ACC112 (cell line): ENCODE measurements around the gene HS3ST4.

Experiments used
- H2AFZ ChIP-seq: fragments of 200-600 bp; sonication (generic); one replicate; pipeline ENCODE4 v1.6.0; 2017; ENCODE audit warnings: antibody characterized with exemption, low read length; ENCODE audit not compliant: unreplicated experiment
- H3K27ac ChIP-seq: fragments of 200-600 bp; sonication (generic); 2 replicates; pipeline ENCODE4 v1.5.1; 2014; ENCODE audit warnings: low read depth, mild to moderate bottlenecking, antibody characterized with exemption, low read length, moderate library complexity
- H3K27me3 ChIP-seq: fragments of 200-600 bp; sonication (generic); 2 replicates; pipeline ENCODE4 v1.6.1; 2014; ENCODE audit warnings: mild to moderate bottlenecking, antibody characterized with exemption, low read length, moderate library complexity, mixed read lengths; ENCODE audit not compliant: insufficient read depth
- H3K36me3 ChIP-seq: fragments of 200-600 bp; sonication (generic); 2 replicates; pipeline ENCODE4 v1.6.1; 2016; ENCODE audit warnings: mild to moderate bottlenecking, antibody characterized with exemption, low read length, moderate library complexity, mixed read lengths; ENCODE audit not compliant: insufficient read depth
- H3K4me1 ChIP-seq: fragments of 200-600 bp; sonication (generic); one replicate; pipeline ENCODE4 v1.6.1; 2016; ENCODE audit warnings: low read length, mixed read lengths; ENCODE audit not compliant: insufficient read depth, unreplicated experiment, control insufficient read depth
- H3K4me3 ChIP-seq: fragments of 200-600 bp; sonication (generic); 2 replicates; pipeline ENCODE4 v1.5.1; 2014; ENCODE audit warnings: mild to moderate bottlenecking, low read depth, low read length
- H3K79me2 ChIP-seq: fragments of 200-600 bp; sonication (generic); one replicate; pipeline ENCODE4 v1.6.0; 2016; ENCODE audit warnings: low read length; ENCODE audit not compliant: control insufficient read depth, unreplicated experiment, insufficient read depth

Gene HS3ST4

GRCh38 chr16:25859645-25860044, 167.9 kb downstream of the HS3ST4 start:
- Histone ChIP-seq H3K4me3 (no peak overlapping the region), H3K79me2 (no peaks in the 10 kb centered on the region)

GRCh38 chr16:25867041-25867440, 175.3 kb downstream of the HS3ST4 start:
- H3K27me3 ChIP-seq, result no peaks in the 10 kb centered on the region
- H2AFZ ChIP-seq, result no peak overlapping the region
- no peak overlapping the region for H3K27ac ChIP-seq
- H3K79me2 ChIP-seq, result no peaks in the 10 kb centered on the region
- no peaks in the 10 kb centered on the region for H3K36me3 ChIP-seq
- no peak overlapping the region for H3K4me3 ChIP-seq
- H3K4me1 ChIP-seq, result no peaks in the 10 kb centered on the region

More at GRCh38 chr16:25859645-25860044, 167.9 kb downstream of the HS3ST4 start:
- H3K36me3 ChIP-seq, result no peaks in the 10 kb centered on the region
- H3K4me1 ChIP-seq, result no peaks in the 10 kb centered on the region
- no peak overlapping the region for H2AFZ ChIP-seq
- H3K27ac ChIP-seq, result no peak overlapping the region
- H3K27me3 ChIP-seq, result no peaks in the 10 kb centered on the region

DNA sequence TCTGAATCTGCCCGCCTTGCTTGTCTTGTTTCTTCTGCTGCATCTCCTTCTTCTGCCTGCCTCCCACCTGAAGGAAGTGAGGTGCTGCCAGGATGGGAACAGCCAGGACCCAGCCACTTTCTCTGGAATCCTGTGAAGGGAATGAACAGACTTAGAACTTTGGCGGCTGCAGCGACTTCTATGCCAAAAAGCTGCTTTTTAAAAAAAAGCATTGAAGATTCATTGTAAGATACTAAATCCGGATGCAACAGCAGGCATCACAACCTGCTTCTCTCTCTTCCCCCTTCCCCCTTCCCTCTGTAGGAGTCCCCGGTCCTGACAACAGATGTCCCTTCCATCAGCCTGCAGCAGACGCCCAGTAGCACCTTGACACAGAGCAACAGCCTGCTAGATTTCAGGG, 176.3 kb downstream of the HS3ST4 start:
- Histone ChIP-seq H3K36me3 (no peaks in the 10 kb centered on the region), H3K27ac (no peak overlapping the region), H3K27me3 (no peaks in the 10 kb centered on the region), H2AFZ (no peak overlapping the region), H3K4me1 (no peaks in the 10 kb centered on the region), H3K4me3 (no peak overlapping the region), H3K79me2 (no peaks in the 10 kb centered on the region)

- no peak overlapping the region for H3K27ac ChIP-seq
- H3K4me1 ChIP-seq, result no peaks in the 10 kb centered on the region
- H2AFZ ChIP-seq, result no peak overlapping the region
- H3K27me3 ChIP-seq, result no peaks in the 10 kb centered on the region
- H3K4me3 ChIP-seq, result no peak overlapping the region
- H3K79me2 ChIP-seq, result no peaks in the 10 kb centered on the region
- H3K36me3 ChIP-seq, result no peaks in the 10 kb centered on the region
These were observed 177.1 kb downstream of the HS3ST4 start for GRCh38 chr16:25868706-25869370.

DNA sequence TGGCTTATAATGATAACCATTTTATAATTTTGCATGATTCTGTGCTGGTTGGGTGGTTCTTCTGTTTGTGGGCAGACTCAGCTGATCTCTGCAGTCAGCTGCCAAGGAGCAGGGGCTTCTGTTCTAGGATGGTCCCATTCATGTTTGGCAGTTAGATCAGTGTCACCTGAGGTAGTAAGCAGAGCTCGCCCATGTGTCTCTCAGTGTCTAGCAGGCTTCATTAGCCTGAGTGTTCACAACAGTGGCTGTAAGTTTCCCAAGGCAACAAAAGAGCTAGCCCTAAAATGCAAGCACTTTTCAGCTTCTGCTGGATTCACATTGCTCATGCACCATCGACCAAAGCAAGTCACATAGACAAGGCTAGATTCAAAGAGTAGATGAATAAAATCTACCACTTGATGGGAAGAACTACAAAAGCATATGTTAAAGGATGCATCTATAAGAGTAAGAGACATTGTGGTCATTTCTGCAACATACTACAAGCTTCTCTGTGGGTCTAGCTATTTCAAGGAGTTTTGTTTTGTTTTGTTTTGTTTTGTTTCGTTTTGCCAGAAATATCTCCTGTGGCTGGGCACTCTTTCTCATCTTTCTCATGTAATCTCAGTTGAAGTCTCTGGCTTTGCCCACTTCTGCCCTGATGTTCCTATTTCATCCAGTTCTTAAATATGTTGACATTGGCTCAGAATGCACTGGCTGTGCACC, 180.8 kb downstream of the HS3ST4 start:
- no peaks in the 10 kb centered on the region for H3K36me3 ChIP-seq
- H3K79me2 ChIP-seq, result no peaks in the 10 kb centered on the region
- no peak overlapping the region for H2AFZ ChIP-seq
- no peak overlapping the region for H3K27ac ChIP-seq
- no peaks in the 10 kb centered on the region for H3K4me1 ChIP-seq
- H3K4me3 ChIP-seq, result no peak overlapping the region
- H3K27me3 ChIP-seq, result no peaks in the 10 kb centered on the region

DNA sequence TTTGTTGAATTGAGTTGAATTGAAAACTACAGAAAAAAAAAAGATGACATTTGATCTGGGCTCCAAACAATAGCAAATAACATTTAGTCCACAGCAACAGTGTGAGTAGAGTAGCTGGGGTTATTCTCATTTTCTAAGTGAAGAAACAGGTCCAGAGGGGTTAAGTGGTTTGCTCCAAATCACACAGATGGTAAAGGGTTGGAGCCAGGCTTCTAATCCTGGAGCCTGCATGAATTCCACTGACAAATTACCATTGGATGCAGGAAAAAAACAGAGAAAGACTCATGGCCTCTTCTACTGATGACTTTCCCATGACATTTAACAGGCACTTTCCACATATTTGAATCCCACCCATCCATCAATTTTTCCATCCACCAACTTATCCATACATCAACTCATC, 182.4 kb downstream of the HS3ST4 start:
- Histone ChIP-seq H3K27ac (no peak overlapping the region), H3K27me3 (no peaks in the 10 kb centered on the region), H3K36me3 (no peaks in the 10 kb centered on the region), H3K4me1 (no peaks in the 10 kb centered on the region), H2AFZ (no peak overlapping the region), H3K4me3 (no peak overlapping the region), H3K79me2 (no peaks in the 10 kb centered on the region)

GRCh38 chr16:25875956-25876598, 184.3 kb downstream of the HS3ST4 start:
- H2AFZ ChIP-seq, result no peak overlapping the region
- no peak overlapping the region for H3K4me3 ChIP-seq
- H3K27ac ChIP-seq, result no peak overlapping the region
- H3K27me3 ChIP-seq, result no peaks in the 10 kb centered on the region
- no peaks in the 10 kb centered on the region for H3K79me2 ChIP-seq
- H3K36me3 ChIP-seq, result no peaks in the 10 kb centered on the region
- H3K4me1 ChIP-seq, result no peaks in the 10 kb centered on the region

DNA sequence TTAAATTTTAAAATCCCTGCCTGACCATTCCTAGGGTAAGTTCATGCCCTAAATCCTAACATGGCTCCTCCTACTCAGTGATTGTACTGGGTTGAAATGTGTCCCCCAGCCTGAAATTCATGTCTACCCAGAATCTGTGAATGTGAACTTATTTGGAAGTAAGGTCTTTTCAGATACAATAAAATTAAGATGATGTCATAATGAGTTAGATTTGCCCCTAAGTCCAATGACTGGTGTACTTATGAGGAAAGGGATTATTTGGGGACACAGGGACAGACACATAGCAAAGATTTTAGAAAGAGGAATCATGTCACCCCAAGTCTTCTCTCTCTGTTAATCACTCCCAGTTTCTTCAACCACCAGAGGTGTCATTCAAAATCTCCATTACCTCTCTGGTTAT, 185.3 kb downstream of the HS3ST4 start:
- H3K79me2 ChIP-seq, result no peaks in the 10 kb centered on the region
- H3K4me3 ChIP-seq, result no peak overlapping the region

GRCh38 chr16:25886598-25886997, 194.8 kb downstream of the HS3ST4 start:
- Histone ChIP-seq H3K4me1 (no peaks in the 10 kb centered on the region), H2AFZ (no peak overlapping the region), H3K27ac (no peak overlapping the region), H3K79me2 (no peaks in the 10 kb centered on the region), H3K36me3 (no peaks in the 10 kb centered on the region), H3K4me3 (no peak overlapping the region), H3K27me3 (no peaks in the 10 kb centered on the region)

More for the DNA sequence above, 185.3 kb downstream of the HS3ST4 start:
- Histone ChIP-seq H3K4me1 (no peaks in the 10 kb centered on the region), H2AFZ (no peak overlapping the region), H3K27me3 (no peaks in the 10 kb centered on the region), H3K36me3 (no peaks in the 10 kb centered on the region), H3K27ac (no peak overlapping the region)

GRCh38 chr16:25888868-25889267, 197.1 kb downstream of the HS3ST4 start:
- no peak overlapping the region for H3K27ac ChIP-seq
- no peak overlapping the region for H2AFZ ChIP-seq

GRCh38 chr16:25893332-25893731, 201.6 kb downstream of the HS3ST4 start:
- Histone ChIP-seq H3K79me2 (no peaks in the 10 kb centered on the region), H3K27me3 (no peaks in the 10 kb centered on the region), H2AFZ (no peak overlapping the region), H3K4me1 (no peaks in the 10 kb centered on the region), H3K27ac (no peak overlapping the region), H3K36me3 (no peaks in the 10 kb centered on the region), H3K4me3 (no peak overlapping the region)

More at GRCh38 chr16:25888868-25889267, 197.1 kb downstream of the HS3ST4 start:
- Histone ChIP-seq H3K36me3 (no peaks in the 10 kb centered on the region), H3K27me3 (no peaks in the 10 kb centered on the region), H3K79me2 (no peaks in the 10 kb centered on the region), H3K4me3 (no peak overlapping the region), H3K4me1 (no peaks in the 10 kb centered on the region)
